Measurements from ENCODE around the gene PCSK5. TPM values are rescaled to one million over a fixed set of nuclear protein-coding genes. Genes with fewer than 3 reads are reported as not detected.

The PCSK5 gene
- polyA plus RNA-seq, 1 donor from 2014 or later, result 1.7 TPM

- Histone ChIP-seq H3F3A (ENCODE audit: insufficient read depth, low read length, poor library complexity, severe bottlenecking) (no peaks in the 10 kb centered on the region), H3K36me3 (ENCODE audit: insufficient read depth, low read length) (no peaks in the 10 kb centered on the region), H3K9me2 (ENCODE audit: insufficient read depth, low read length) (no peaks in the 10 kb centered on the region), H3K9me3 (ENCODE audit: low read length) (no peaks in the 10 kb centered on the region), H3K4me2 (ENCODE audit: low read length) (no peak overlapping the region), H3K79me2 (replicated peaks; ENCODE audit: insufficient read depth, low read length) (no peaks in the 10 kb centered on the region), H3K27ac (ENCODE audit: low read length) (no peak overlapping the region), H3K4me3 (ENCODE audit: low read length) (no peak overlapping the region), H4K20me1 (ENCODE audit: insufficient read depth) (no peaks in the 10 kb centered on the region), H3K27me3 (ENCODE audit: insufficient read depth, low read depth, low read length) (no peaks in the 10 kb centered on the region), H2AFZ (ENCODE audit: low read depth, low read length) (no peak overlapping the region), H3K9ac (ENCODE audit: low read length) (no peak overlapping the region)
- TF ChIP-seq EP300 (conservative IDR thresholded peaks at IDR 0.05; ENCODE audit: poor library complexity, severe bottlenecking), result no peak
- TF ChIP-seq REST (IDR thresholded peaks at IDR 0.05; ENCODE audit: borderline replicate concordance), result no peak
- no peak for TF ChIP-seq CTCF (IDR thresholded peaks at IDR 0.05; ENCODE audit: poor library complexity, severe bottlenecking)
- TF ChIP-seq MXI1 (conservative IDR thresholded peaks at IDR 0.05; ENCODE audit: poor library complexity, severe bottlenecking), result no peak
- no peak for TF ChIP-seq RAD21 (conservative IDR thresholded peaks at IDR 0.05)
- no peak for TF ChIP-seq EZH2 (IDR thresholded peaks at IDR 0.05; ENCODE audit: borderline replicate concordance, insufficient read depth, low read length, poor library complexity, severe bottlenecking)
- no peak for TF ChIP-seq POLR2AphosphoS5 (IDR thresholded peaks at IDR 0.05)
- TF ChIP-seq SMC3 (conservative IDR thresholded peaks at IDR 0.05; ENCODE audit: poor library complexity), result no peak
- no peak for TF ChIP-seq TAF1 (IDR thresholded peaks at IDR 0.05; ENCODE audit: low read depth)
Observed at GRCh38 chr9:75878488-75878860, 12.0 kb upstream of the PCSK5 start.

GRCh38 chr9:75880618-75881017 lies 9.9 kb upstream of the PCSK5 start:
- H3K27ac ChIP-seq (ENCODE audit: low read length), result no peak overlapping the region
- no peaks in the 10 kb centered on the region for H3K9me2 ChIP-seq (ENCODE audit: insufficient read depth, low read length)
- no peaks in the 10 kb centered on the region for H3K9me3 ChIP-seq (ENCODE audit: low read length)
- H3K4me2 ChIP-seq (ENCODE audit: low read length), result no peak overlapping the region
- no peak overlapping the region for H2AFZ ChIP-seq (ENCODE audit: low read depth, low read length)
- no peaks in the 10 kb centered on the region for H3K36me3 ChIP-seq (ENCODE audit: insufficient read depth, low read length)
- no peak overlapping the region for H3K9ac ChIP-seq (ENCODE audit: low read length)
- no peak for TF ChIP-seq TAF1 (IDR thresholded peaks at IDR 0.05; ENCODE audit: low read depth)
- TF ChIP-seq CTCF (IDR thresholded peaks at IDR 0.05; ENCODE audit: poor library complexity, severe bottlenecking), result no peak
- TF ChIP-seq RAD21 (conservative IDR thresholded peaks at IDR 0.05), result no peak
- TF ChIP-seq EP300 (conservative IDR thresholded peaks at IDR 0.05; ENCODE audit: poor library complexity, severe bottlenecking), result no peak
- no peak for TF ChIP-seq POLR2AphosphoS5 (IDR thresholded peaks at IDR 0.05)
- no peak for TF ChIP-seq MXI1 (conservative IDR thresholded peaks at IDR 0.05; ENCODE audit: poor library complexity, severe bottlenecking)
- H3K4me3 ChIP-seq (ENCODE audit: low read length), result no peak overlapping the region
- no peaks in the 10 kb centered on the region for H3K27me3 ChIP-seq (ENCODE audit: insufficient read depth, low read depth, low read length)
- no peaks in the 10 kb centered on the region for H3K79me2 ChIP-seq (replicated peaks; ENCODE audit: insufficient read depth, low read length)
- no peaks in the 10 kb centered on the region for H4K20me1 ChIP-seq (ENCODE audit: insufficient read depth)
- H3F3A ChIP-seq (ENCODE audit: insufficient read depth, low read length, poor library complexity, severe bottlenecking), result no peaks in the 10 kb centered on the region

Data from neural cell (in vitro differentiated cells).